Measurements from ENCODE around the gene VIPR1.

Gene VIPR1

DNA sequence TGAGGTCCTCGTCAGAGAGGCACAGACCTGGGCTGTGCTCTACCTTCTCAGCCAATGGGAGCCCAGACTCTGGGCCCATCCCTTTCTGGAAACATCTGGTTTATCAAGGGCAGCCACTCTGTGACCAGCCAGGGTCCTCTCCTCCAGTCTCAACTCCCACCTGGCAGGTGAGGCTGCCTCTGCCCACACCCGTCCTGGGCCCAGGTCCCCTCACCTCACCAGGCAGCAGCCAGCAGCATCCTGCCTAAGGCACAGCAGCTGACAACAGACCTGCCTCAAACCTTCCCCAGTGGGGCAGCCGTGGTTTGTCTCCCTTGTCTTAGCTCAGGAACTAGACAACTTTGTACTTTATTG is 8.7 kb upstream of the VIPR1 start:
- no peak for DNase-seq (ENCODE audit: low read depth)

DNA sequence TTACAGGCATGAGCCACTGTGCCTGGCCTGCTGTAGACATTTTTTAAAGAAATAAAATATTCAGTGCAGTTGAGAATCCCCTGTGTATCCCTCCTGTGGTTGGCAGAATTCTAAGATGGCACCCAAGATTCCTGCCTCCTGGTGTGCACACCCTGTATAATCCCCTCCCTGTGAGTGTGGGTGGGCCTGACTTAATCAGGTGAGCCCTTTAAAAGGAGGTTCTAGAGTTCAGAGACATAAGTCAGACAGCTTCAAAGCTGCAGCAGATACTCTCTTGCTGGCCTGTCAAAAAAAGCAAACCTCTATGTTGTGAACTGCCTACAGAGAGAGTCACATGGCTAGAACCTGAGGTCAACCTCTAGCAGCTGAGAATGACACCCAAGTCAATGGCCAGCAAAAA is 7.0 kb upstream of the VIPR1 start:
- DNase-seq (ENCODE audit: low read depth) = no peak

DNA sequence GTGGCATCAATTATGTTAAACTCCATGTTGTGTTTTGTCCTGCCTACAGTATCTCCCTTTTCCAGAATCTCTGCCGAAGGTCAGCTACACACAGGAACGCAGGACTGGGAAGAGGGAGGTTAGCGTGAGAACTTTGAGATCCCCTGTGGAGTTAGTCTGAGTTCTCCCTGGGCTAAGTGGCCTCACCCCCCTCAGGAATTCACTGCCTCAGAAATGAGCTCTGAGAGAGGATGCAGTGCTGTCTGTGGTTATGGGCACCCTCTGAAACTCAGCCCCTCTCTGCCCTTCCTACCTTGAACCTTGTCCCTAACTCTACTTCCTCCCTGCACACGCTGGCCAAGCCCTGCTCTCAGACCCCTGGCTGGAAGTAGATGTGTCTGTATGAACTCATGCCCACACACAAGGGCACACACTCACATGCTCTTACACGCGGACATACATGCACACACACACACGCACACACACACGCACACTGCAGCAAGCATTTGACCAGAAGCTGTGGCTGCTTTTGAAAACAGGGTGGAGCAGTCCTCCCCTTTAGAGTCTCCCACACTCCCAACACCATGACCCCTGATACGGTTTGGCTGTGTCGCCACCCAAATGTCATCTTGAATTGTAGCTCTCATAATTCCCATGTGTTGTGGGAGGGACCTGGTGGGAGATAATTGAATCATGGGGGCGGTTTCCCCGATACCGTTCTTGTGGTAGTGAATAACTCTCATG is 5.3 kb upstream of the VIPR1 start:
- DNase-seq (ENCODE audit: low read depth) = no peak

DNA sequence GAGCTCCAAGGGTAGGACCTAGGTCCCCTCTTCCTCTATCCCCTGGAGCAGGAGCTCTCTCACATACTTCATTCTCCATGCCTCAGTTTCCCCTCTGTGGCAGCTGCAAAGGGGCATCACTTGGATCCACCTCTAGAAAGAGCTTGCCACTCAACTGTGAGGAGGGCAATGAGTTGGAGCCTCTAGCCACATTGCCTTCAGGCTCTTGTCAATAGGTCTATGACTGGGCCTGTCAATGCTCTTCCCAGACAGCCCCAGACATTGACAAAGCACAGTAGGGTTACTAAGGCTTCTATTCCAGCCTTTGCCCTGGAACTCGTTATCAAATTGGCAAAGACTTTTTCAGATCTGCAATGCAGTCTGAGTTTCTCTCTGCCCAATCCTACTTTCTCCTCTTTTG is 4.4 kb upstream of the VIPR1 start:
- no peak for DNase-seq (ENCODE audit: low read depth)

DNA sequence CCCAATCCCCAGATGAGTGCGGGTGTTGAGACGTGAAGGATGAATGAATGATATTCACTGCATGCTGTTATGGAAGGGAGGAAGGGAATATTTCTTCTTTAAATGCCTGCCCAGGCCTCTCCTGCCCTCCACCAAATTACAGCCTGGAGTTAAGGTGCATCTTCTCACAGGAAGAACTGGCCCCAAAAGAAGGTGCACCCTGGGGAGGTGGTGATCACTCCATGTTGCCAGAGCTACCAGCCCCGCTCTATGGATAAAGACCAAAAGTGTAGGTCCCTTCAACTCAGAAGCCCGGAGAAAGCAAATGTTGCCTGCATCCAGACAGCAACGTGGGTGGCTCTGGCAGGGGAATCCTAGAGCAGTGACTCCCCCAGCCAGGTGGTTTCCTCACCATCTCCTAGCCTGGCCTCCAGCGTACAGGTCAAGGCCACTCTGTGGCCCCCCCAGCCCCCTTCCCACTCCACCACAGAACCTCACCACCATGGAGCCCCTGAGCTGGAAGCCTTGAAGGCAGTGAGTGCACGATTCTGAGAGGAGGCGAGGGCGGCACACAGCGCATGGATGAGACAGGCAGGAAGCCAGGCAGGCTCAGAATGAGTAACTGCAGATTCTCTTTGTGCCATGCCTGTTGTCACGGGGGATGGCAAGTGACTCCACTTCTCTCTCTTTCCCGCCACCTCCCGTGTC is 3.5 kb upstream of the VIPR1 start:
- no peak for DNase-seq (ENCODE audit: low read depth)

DNA sequence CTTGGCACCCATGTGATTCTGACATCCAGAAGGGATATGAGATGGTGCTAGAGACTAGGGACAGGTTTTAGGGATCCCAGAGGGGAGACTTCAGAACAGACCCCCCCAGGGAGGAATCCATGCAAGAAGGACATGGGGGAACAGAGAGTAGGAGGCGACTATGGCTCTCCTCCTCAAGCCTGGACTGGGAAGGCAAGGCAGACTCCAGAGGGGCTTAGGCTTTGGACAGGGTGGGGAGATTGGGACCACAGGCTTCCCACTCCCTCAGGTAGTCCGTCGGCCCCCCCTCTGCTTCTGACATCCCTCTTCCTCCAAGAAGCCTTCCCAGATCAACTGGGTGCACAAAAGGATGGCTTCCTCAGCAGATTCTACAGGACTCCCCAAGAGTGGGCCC is 3.0 kb upstream of the VIPR1 start:
- DNase-seq (ENCODE audit: low read depth) = no peak

DNA sequence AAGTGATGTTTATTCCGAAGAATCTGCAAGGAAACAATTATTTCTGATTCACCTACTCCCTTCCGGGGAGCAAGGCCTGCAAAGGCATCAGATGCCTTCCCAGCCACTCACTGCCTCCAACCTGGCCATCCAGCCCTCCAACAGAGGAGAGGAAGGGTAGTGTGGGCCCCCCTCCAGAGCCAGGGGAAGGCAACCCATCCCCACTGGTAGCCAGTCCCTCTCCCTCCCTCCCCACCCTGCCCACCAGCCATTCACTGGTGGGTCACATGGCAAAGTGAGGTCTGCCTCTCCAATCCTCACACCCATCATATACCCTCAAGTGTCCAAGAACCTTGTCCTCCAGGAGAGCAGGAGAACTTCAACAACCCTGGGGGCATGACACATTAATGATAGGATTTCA is 2.4 kb upstream of the VIPR1 start:
- no peak for DNase-seq (ENCODE audit: low read depth)

DNA sequence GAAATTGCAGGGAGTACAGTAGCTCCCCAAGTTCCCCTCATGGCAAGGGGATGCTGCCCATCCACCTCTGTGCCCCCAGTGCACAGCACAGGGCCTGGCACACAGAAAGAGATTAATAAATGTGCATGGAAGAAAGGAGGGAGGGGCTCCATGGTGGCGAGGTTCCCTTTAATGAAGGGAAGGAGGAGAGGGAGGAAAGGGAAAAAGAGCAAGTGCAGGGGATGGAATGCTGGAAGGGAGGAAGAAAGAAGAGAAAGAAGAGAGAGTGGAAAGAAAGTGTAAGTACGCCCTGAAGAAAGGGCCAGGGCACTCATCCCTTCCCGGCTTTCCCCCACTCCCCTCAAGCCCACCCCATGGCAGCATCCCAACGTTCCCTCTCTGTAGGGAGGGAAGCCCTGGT is 1.5 kb upstream of the VIPR1 start:
- DNase-seq (ENCODE audit: low read depth) = no peak

DNA sequence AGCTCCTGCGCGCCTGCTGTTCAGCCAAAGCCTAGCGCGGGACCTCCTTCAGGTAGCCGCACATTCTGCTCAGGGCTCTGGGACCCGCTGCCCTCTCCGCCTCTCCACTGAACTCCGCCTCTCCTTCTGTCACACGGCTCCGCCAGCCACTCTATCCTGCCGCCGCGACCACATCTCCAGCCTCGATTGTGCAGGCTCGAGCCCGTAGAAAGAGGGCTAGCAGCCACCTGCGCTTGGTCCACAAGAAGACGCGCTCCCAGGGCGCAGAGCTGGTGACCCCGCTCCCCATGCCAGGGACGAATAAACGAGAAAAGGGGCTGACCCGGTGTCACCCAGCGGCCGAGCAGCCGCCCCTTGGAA is 1.1 kb upstream of the VIPR1 start:
- no peak for DNase-seq (ENCODE audit: low read depth)

DNA sequence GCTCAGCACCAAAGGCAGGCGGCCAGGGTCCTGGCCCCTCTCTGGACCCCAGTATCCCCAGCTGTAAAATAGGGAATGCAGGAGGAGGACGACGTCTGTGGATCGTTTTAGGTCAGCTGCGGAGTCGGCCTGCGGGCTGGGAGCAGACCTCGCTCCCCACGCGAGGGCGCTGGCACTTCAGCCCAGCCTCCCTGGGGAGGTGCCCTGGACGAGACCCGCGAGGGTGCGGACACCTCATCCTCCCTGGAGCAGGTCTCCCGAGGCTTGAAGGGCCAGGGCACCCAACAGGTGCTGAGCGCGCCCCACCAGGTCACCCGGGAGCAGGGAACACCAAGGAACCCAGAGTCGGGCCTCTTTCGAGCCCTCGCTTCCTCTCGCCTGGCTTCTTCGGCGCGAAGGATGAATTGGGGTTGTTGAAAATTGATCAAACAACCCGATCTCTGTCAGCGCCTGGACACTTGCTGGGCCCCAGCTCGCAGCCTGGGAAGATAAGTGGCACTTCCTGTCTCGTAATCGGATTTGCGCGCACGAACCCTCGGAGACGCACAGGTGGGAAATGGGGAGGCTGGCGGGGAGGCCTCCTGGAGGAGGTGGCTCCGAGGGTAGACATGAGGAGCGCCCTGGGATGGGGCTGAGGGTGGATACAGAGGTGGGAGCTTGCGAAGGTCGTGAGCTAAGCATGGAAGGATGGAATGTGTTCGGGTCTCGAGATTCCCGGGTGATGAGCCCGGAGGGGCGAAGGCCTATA is 588 bp upstream of the VIPR1 start:
- DNase-seq (ENCODE audit: low read depth) = no peak

DNA sequence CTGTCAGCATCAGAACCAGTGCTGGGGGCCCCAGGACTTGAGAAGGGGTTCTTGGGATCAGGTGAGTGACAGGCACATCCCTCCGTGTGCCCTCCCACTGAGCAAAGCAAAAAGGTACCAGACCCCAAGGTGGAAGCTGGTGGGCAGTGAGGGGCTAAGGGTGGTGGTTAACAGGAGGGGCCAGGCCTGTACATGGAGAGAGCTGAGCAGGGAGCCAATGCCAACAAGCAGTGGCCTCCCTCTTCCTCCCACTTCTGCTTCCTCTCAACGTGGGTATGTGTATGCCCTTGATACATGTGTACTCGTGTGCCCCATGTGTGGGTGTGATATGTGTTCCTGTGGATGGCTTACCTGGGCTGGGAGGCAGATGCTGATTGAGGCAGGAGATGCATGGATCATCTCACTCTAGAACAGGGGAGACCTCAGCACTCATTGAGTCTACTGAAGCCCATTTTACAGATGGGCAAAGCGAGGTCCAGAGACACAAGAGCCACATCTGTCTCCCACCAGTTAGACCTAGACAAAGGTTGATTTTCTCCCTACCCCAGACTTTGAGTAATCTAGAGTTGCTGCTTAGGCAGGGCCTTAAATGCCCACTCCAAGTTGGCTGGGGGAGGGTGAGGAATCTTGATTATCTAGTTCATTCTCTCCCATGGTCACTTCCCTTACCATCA is 945 bp downstream of the VIPR1 start:
- DNase-seq (ENCODE audit: low read depth) = no peak

DNA sequence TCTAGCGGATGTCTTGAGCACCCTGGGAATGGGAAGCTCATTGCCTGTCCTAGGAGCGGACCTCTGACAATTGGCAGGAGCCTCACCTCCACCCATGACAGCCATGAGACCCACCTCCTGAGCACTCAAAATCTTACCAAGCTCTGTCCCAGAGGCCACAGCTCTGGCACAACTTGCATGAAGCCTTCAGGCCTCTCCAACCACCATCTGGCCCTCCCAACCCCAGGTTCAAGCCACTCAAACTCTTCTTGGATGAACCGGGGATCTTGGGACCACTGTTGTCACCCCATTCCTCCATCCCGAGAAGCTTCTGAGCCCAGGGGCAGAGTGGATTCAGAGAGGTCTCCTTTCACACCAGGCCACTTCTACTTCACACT is 1.5 kb downstream of the VIPR1 start:
- no peak for DNase-seq (ENCODE audit: low read depth)

DNA sequence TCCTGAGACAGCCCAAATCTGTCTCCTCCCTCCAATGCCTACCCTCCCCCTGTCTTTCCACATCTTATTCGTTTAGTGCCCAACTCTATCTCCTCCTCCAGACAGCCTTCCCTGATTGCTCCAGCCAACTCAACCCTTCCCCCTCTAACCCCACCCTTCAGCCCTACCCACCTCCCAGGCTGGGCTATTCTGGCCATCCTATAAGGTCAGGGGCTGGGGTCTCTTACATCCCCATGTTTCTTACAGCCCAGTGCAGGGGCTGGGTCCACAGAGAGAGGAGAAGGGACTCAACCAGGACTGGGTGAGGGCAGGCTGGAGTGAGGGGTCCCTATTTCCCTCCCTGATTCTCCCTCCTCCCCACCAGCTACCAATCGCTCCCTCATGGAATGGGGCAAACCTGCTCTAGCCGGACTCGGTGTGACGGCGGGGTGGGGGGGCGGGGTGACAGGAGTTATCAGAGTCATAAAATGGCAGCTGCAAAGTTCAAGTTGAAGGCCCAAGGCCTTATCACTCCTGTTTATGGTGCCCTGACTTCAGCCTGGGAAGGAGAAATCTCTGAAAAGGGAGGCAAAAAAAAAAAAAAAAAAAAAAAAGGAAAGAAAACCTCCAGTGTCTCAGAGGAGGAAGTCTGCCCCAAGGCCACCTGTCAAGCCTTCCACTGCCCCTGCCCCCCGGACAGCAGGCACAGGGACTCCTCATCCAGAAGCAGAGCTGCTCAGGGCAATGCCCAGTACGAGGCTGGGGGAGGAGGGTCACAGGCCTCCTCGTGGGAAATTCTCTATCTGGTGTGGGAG is 2.1 kb downstream of the VIPR1 start:
- no peak for DNase-seq (ENCODE audit: low read depth)

DNA sequence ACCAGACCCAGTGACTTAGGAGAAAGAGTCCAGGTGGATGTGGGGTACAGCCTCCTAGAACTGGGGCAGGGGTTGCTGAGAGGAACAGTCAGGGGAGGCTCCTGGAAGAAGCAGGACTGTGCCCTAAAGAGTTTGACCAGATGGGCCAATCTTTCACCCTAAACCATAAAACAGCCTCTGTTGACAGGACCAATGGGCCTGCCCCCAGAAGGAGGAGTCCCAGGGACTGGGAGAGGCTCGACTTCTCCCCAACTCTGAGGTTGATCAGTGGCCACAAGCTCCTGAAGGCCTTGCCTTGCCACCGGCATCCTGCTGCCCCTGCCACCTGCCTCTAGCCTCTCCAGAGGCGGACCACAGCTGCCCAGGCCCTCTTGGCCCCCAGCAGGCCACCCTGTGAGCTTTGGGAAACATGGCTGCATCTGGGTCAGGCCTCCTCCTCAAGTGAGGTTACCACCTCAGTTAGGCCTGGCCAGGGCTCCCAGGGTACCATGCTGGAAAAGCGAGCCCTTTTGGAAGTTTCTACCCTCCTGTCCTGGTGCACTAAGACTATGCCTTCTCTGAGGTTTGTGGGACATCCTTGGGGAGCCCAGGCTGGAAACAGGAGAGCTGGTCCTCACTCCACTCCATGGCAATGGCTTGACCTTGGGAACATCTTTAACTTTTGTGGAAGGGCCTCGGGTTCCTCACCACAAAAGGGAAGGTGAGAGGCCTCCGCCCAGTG is 2.8 kb downstream of the VIPR1 start:
- no peak for DNase-seq (ENCODE audit: low read depth)

DNA sequence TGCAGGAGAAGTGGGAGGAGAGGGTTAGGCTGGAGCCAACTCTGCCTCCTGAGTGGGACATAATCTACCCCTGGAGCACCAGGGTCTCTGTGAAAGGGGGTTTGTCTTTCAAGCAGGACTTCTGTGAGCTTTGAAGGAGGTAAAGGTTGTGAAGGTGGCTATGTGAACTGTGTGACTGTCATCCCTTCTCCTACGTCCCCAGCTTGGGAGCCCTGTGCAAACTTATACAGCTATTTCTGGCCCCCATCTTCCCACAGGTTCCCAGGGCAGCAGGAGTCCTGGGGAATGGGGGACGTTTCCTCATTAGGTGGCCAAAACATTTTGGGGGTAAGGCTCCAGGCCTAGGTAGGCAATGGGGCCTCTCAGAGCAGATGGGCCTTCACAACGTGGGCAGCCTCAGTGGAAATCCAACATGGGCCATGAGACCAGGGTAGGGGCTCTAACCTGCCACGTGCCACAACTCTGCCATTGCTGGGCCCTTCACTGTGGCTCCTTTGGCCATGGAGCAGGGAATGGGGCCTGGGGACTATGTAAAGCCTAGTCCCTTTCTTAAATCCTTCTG is 3.5 kb downstream of the VIPR1 start:
- DNase-seq (ENCODE audit: low read depth) = no peak

DNA sequence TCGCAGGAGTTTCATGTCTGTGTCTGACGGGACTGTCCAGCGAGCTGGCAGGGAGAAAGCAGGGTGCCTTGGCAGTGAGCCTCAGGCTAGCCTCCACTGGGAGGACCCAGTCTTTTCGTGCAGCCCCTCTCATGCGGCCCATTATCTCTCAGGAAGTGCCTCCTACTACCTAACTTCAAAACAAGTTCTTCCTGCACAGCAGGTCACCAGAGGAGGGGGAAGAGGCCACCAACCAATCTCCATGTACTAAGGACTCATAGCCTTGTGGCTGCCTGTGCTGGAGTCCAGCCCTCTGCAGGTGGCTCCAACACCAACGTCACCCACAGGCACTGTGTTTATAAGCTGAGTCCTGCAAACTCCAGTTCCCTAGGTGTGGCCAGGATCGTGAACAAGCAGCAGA is 4.8 kb downstream of the VIPR1 start:
- no peak for DNase-seq (ENCODE audit: low read depth)

DNA sequence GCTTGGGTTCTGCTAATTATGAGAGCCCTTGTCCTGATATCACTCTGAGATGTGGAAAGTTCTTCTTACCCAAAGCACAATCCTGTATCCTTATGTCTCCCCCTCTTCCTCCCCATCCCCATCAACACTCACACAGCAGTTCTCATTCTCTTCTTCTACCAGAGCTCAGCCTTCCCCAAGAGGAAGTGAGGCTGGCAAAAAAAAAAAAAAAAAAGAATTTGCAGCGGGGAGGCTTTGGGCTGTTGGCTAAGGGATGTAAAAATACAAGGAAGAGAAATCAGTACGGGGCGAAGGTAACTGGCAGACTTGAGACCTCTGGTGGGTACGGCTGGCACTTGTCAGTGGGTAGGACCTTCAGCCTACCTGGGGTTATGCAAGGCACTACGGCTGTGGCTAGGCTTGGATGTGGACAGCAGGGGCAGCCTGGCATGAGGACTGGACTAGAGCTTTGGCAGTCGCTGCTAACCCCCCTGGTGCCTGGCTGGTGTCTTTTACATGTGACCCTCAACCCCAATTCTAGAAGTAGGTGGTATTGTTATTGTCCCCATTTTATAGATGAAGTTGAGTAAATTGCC is 5.4 kb downstream of the VIPR1 start:
- DNase-seq (ENCODE audit: low read depth) = no peak

DNA sequence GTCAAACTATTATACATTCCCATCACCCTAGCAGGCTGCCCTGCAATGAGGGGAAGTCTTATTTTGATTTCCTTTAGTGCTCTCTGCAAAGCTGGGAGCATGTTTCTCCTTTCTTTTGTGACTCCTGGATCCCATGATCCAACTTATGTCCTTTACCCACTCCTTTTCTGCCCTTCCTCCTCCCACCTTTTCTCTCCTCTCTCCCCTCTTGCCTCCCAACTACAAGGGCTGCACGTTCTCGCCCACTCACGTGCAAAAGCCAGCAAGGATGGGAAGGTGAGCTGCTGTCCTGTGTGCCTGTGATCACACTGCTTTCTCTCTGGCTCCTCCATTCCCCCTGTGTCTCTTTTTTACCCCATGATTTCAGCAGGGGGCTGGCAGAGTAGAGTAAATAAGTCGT is 6.1 kb downstream of the VIPR1 start:
- DNase-seq (ENCODE audit: low read depth) = no peak

DNA sequence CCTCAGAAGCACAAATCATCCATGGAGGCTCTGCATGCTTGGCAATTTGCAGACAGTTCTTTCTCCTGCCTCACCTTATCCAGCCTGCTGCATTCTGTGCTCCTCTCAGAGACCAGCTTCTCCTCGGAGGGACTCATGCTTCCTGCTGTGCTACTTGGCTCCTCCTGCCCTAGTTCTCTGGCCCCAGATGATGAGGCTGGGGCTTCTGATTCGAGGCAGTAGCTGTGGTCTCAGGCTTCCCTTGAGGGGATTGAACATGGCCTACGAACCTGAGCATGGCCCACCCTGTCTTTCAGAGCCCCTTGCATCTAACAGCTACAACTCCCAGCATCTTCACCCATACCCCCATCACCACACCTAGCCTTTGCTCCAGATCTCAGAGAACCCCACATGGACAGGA is 6.7 kb downstream of the VIPR1 start:
- DNase-seq (ENCODE audit: low read depth) = no peak

DNA sequence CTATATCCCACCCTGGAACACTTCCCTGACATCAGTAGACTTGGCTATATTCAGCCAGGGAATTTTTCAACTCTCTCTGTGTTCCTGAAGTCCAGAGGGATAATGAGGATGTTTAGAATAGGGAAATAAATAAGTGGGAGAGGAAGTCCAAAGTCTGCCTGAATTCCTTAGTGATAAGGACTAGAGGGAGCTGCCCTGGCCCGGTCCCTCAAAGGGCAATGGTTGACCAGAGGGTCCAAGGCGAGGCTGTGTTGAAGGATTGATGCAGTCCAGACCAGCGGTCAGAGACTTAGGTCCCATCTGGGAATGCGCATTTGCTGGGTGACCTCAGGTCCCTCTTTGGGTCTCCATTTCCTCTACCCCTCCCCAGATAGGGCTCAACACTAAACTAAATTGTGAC is 7.9 kb downstream of the VIPR1 start:
- DNase-seq (ENCODE audit: low read depth) = no peak

DNA sequence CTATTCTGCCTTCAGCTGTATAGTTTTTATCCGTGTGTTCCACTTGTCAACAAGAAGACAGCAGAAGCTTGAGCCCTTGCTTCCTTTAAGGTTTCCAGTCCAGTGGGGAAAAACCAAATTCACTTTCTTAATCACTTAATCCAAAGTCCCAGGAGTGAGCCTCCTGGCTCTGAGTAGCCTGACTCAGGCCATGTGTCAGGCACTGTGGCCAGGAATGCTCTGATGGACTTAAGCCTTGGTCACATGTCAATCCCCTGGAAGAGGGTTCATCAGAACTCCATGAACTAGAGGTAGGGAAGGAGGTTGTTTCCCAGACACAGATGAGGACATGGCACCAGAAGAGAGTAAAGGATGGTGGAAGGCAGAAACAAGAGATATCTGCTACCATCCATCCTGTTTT is 8.8 kb downstream of the VIPR1 start:
- no peak for DNase-seq (ENCODE audit: low read depth)
